Endothelial cell of hepatic sinusoid (primary cell): ENCODE data around the gene ZNF772.

ENCODE experiments used
- in situ Hi-C: cut with HindIII; loops from 2 replicates; pipeline ENCODE4 v1.10.0; 2017; ENCODE audit warnings: low sequenced_read_pairs

The ZNF772 gene

GRCh38 chr19:57436417-57436816 lies 40.9 kb downstream of the ZNF772 start:
- in situ Hi-C loops = no loop called here

- in situ Hi-C loops = no loop called here
These were observed 42.0 kb downstream of the ZNF772 start, which contains the start of gene ZNF749 for GRCh38 chr19:57435062-57435978. TSS of gene ZNF749 (plus strand) at chr19:57435325. CDS start at chr19:57435579, 254 bp downstream.

- in situ Hi-C loops = no loop called here
These were observed 42.8 kb downstream of the ZNF772 start for GRCh38 chr19:57434386-57435061.

GRCh38 chr19:57421037-57421436 lies 56.3 kb downstream of the ZNF772 start:
- in situ Hi-C loops = no loop called here

- in situ Hi-C loops = no loop called here
These were observed 57.9 kb downstream of the ZNF772 start for GRCh38 chr19:57419439-57419838.
